Measurements from ENCODE around the gene APPBP2.

GRCh38 chr17:60519795-60520194, 6.2 kb downstream of the APPBP2 start:
- TF ChIP-seq CTCF (IDR thresholded peaks at IDR 0.05) (no peak), POLR2A (IDR thresholded peaks at IDR 0.05; ENCODE audit: low read depth) (no peak), POLR2AphosphoS5 (IDR thresholded peaks at IDR 0.05) (no peak)

Measured in esophagus muscularis mucosa (tissue), 3 donors.